OCI-LY3 (cell line): Measurements from ENCODE around the gene RRAS2.

Source experiments
- H2AFZ ChIP-seq: fragments of 200-600, 300-600 bp; shearing (Covaris generic); 2 replicates; pipeline ENCODE4 v1.6.0; 2014; ENCODE audit warnings: antibody characterized with exemption, low read depth, low read length
- H3K27ac ChIP-seq: fragments of 200-600, 300-600 bp; sonication (generic); 2 replicates; pipeline ENCODE4 v1.5.1; 2014; ENCODE audit warnings: mild to moderate bottlenecking, low read length, moderate library complexity, mixed read lengths
- H3K27me3 ChIP-seq: fragments of 200-600, 300-600 bp; sonication (generic); 2 replicates; pipeline ENCODE4 v1.6.1; 2014; ENCODE audit warnings: low read depth, low read length, mixed read lengths
- H3K36me3 ChIP-seq: fragments of 200-600, 300-600 bp; sonication (generic); replicated peaks from 2 replicates; pipeline ENCODE3; 2014; ENCODE audit warnings: low read depth, low read length, mixed read lengths
- H3K4me1 ChIP-seq: fragments of 300-600, 200-600 bp; sonication (generic); 2 replicates; pipeline ENCODE4 v1.6.1; 2014; ENCODE audit warnings: low read length, mixed read lengths
- H3K4me2 ChIP-seq: fragments of 200-600, 300-600 bp; sonication (generic); 2 replicates; pipeline ENCODE4 v1.6.1; 2014; ENCODE audit warnings: low read length, mixed read lengths
- H3K4me3 ChIP-seq: fragments of 300-600, 200-600 bp; sonication (generic); 2 replicates; pipeline ENCODE4 v1.5.1; 2014; ENCODE audit warnings: antibody characterized with exemption, mild to moderate bottlenecking, low read length, moderate library complexity
- H3K79me2 ChIP-seq: fragments of 300-600, 200-600 bp; shearing (Covaris generic); 2 replicates; pipeline ENCODE4 v1.6.1; 2014; ENCODE audit warnings: mild to moderate bottlenecking, low read length, mixed read lengths
- H3K9ac ChIP-seq: fragments of 300-600, 200-600 bp; shearing (Covaris generic); 2 replicates; pipeline ENCODE4 v1.6.0; 2014; ENCODE audit warnings: mild to moderate bottlenecking, low read length, moderate library complexity
- H3K9me3 ChIP-seq: fragments of 200-600, 300-600 bp; shearing (Covaris generic); 2 replicates; pipeline ENCODE4 v1.6.1; 2014; ENCODE audit warnings: low read length, mixed read lengths; ENCODE audit not compliant: insufficient read depth
- H4K20me1 ChIP-seq: fragments of 200-600, 300-600 bp; sonication (generic); 2 replicates; pipeline ENCODE4 v1.6.1; 2016; ENCODE audit warnings: low read length, mixed read lengths; ENCODE audit not compliant: insufficient read depth
- EZH2phosphoT487 ChIP-seq: fragments of 200-600 bp; shearing (Covaris generic); IDR thresholded peaks from 2 replicates; pipeline ENCODE4 v1.6.1; 2018; ENCODE audit warnings: antibody characterized with exemption, mixed run types, low read depth
- TF ChIP-seq, protein P1 (sequence below): fragments of 200-600, 300-600 bp; sonication (generic); IDR thresholded peaks from 2 replicates; pipeline ENCODE4 v1.5.1; 2014; ENCODE audit warnings: antibody characterized with exemption, low read length, low read depth

The RRAS2 gene

DNA sequence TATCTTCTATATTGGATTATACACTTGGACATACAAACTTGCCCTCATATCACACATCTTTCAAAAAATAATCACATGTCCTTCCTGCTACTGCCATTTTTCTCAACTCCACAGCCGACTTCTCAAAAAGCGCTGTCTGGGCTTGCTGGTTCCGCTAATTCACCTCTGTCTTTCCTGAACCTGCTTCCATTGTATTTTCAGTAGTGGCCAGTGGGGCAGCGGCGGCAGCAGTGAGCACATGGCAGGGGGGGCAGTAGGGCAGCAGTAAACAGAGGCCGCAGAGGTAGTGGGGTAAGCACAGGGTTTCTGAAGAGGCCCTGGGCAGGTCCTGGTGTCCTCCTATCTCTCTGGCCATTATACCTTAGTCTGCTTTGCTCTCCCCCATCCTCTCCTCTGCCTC lies 126.3 kb downstream of the RRAS2 start:
- Histone ChIP-seq H3K27me3 (0 out of 2 replicates have a peak, but pooled peaks cover 7% of the 10 kb centered on the region), H3K9ac (no peak overlapping the region), H3K36me3 (no peaks in the 10 kb centered on the region), H3K27ac (no peak overlapping the region), H3K4me1 (peaks cover 16% of the 10 kb centered on the region), H3K9me3 (no peaks in the 10 kb centered on the region), H3K4me3 (no peak overlapping the region), H2AFZ (no peak overlapping the region), H4K20me1 (no peaks in the 10 kb centered on the region), H3K79me2 (no peaks in the 10 kb centered on the region), H3K4me2 (no peak overlapping the region)
- TF ChIP-seq, protein P1, sequence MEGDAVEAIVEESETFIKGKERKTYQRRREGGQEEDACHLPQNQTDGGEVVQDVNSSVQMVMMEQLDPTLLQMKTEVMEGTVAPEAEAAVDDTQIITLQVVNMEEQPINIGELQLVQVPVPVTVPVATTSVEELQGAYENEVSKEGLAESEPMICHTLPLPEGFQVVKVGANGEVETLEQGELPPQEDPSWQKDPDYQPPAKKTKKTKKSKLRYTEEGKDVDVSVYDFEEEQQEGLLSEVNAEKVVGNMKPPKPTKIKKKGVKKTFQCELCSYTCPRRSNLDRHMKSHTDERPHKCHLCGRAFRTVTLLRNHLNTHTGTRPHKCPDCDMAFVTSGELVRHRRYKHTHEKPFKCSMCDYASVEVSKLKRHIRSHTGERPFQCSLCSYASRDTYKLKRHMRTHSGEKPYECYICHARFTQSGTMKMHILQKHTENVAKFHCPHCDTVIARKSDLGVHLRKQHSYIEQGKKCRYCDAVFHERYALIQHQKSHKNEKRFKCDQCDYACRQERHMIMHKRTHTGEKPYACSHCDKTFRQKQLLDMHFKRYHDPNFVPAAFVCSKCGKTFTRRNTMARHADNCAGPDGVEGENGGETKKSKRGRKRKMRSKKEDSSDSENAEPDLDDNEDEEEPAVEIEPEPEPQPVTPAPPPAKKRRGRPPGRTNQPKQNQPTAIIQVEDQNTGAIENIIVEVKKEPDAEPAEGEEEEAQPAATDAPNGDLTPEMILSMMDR: peak; percentile 25; the same call in 1 of the 2 replicates
- TF ChIP-seq EZH2phosphoT487: no peak

DNA sequence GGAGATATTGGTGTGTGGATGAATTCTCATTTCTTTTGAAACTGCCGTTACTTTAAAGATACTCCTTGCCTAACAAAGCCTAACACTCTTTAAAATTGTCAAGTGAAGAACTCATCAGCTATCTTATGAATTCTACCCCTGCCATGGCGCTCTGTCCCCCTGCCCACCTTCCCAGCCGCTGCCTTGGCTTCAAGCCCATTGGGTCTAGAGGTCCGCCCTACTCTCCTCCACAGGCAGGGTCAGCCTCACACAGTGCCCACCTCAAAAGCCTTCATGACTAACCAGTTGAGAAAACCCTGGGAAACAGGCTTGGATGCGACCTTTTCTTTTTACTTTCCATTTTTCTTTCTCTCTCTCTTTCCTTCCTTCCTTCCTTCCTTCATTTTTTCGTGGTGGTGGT lies 128.6 kb downstream of the RRAS2 start:
- no peaks in the 10 kb centered on the region for H3K79me2 ChIP-seq
- no peak overlapping the region for H3K9ac ChIP-seq
- 0 out of 2 replicates have a peak, but pooled peaks cover 7% of the 10 kb centered on the region for H3K27me3 ChIP-seq
- H3K9me3 ChIP-seq: no peaks in the 10 kb centered on the region
- H4K20me1 ChIP-seq: no peaks in the 10 kb centered on the region
- no peak overlapping the region for H2AFZ ChIP-seq
- no peak overlapping the region for H3K4me2 ChIP-seq
- no peaks in the 10 kb centered on the region for H3K4me1 ChIP-seq
- H3K36me3 ChIP-seq: no peaks in the 10 kb centered on the region
- H3K27ac ChIP-seq: no peak overlapping the region
- TF ChIP-seq, protein P1: no peak
- TF ChIP-seq EZH2phosphoT487: no peak
- H3K4me3 ChIP-seq: no peak overlapping the region

DNA sequence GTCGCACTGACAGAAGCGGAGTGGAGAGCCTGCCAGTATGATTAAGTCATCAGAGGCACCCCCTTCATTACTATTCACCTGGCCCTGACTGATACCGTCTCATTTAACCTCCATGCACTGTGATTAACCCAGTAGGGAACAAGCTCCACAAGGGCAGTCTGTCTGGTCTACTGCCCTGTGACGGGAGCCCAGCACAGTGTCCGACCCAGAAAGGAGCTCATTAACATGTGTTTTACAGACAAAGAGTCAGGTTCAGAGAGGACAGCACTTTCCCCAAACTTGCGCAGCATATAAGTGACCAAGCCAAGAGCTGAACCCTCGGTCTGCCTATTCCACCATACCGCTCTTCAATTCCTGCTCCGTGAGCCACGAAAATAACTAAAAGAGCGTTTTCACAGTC lies 129.5 kb downstream of the RRAS2 start:
- Histone ChIP-seq H3K4me1 (no peaks in the 10 kb centered on the region), H3K79me2 (no peaks in the 10 kb centered on the region), H4K20me1 (no peaks in the 10 kb centered on the region), H3K9ac (no peak overlapping the region), H3K36me3 (no peaks in the 10 kb centered on the region), H2AFZ (no peak overlapping the region), H3K4me2 (no peak overlapping the region), H3K9me3 (no peaks in the 10 kb centered on the region), H3K4me3 (no peak overlapping the region), H3K27me3 (0 out of 2 replicates have a peak, but pooled peaks cover 7% of the 10 kb centered on the region), H3K27ac (no peak overlapping the region)
- no peak for TF ChIP-seq EZH2phosphoT487
- TF ChIP-seq, protein P1: no peak

DNA sequence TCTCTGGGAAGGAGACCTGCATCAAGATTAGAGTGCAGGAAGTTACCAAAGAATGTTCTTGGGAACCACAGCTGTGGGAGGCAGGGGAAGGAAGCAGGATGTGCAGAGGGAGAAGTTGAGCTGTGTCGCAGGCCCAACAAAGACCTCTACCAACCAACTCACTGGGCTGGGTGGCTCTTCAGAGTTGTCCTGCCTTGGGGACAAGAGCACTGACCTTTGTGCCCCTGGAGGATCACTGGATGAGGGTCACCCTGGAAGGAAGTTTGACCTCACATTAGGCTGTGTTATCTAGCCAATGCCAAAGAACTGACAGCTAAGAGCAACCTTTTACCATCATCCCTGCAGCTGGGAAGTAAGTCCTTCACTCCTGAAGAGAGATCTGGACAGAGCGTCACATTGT lies 130.6 kb downstream of the RRAS2 start:
- no peak overlapping the region for H3K27ac ChIP-seq
- H3K79me2 ChIP-seq: no peaks in the 10 kb centered on the region
- H3K4me3 ChIP-seq: no peak overlapping the region
- no peaks in the 10 kb centered on the region for H4K20me1 ChIP-seq
- 0 out of 2 replicates have a peak, but pooled peaks cover 7% of the 10 kb centered on the region for H3K27me3 ChIP-seq
- no peaks in the 10 kb centered on the region for H3K9me3 ChIP-seq
- H3K36me3 ChIP-seq: no peaks in the 10 kb centered on the region
- TF ChIP-seq, protein P1: no peak
- no peak for TF ChIP-seq EZH2phosphoT487
- no peak overlapping the region for H2AFZ ChIP-seq
- no peak overlapping the region for H3K4me2 ChIP-seq
- no peak overlapping the region for H3K9ac ChIP-seq
- no peaks in the 10 kb centered on the region for H3K4me1 ChIP-seq
